NCI-H748 treated with DMSO at 0.1 percent for 48 hours (cell line): ENCODE measurements around the gene SIGLEC8.
"Not testable (repeated sequence)": the region's sequence is repeated elsewhere in the genome, so short reads cannot be mapped to it uniquely, and the experiment has no call there.

Experiments
- DNase-seq: peaks from one replicate; lab custom pipeline; 2025; lab: John Stamatoyannopoulos, UW

The SIGLEC8 gene

DNA sequence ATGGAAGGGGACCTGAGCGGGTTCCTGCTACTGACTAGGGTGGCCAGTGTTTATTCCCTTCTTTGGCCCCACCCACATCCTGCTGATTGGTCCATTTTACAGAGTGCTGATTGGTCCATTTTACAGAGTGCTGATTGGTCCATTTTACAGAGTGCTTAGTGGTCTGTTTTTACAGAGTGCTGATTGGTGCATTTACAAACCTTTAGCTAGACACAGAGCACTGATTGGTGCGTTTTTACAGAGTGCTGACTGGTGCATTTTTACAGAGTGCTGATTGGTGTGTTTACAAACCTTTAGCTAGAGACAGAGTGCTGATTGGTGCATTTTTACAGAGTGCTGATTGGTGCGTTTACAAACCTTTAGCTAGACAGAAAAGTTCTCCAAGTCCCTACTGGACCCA, 10.7 kb downstream of the SIGLEC8 start:
- not testable (repeated sequence) for DNase-seq

DNA sequence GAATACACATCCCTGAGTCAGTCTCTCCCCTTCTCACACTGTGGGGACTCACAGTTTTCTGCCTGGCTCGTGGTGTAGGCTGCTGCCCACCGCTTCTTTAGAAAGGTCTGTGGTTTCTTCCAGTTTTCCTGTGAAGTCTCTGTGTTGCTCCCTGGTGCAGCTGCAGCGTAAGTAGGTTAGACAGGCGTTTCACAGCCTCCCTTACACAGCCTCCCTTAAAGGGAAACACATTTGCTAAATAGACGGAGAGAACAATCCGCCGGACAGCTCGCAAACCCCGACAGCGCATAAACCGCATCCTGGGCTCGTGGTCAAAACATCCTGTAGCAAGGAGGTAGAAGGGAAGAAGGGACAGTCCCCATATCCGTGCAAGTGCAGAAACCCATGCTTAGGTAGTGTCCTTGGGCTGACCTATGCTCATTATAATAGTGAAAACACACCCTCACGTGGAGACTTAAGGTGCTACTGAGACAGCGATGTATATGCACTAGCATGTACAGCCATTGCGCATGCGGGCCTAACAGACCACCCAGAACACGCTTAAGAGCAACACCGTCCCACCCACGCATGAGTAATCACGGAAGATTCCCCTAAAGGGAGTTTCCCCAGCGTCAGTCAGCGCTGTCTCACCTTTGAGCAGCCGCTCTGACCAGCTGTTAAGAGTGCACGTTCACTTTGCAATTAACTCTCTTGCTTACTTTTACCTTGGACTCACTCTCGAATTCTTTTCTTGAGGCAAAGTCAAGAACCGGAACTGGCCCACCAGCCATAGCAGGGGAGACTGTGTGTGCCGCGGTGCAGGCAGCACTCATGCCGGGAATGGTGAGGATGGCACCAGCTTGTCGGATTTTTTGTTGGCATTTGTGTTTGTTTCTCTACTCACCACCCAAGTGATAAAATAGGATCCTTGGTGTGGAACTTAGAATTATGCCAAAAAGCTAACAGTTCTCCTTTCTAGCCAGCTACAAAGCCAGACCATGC, 16.6 kb downstream of the SIGLEC8 start:
- no peak for DNase-seq

DNA sequence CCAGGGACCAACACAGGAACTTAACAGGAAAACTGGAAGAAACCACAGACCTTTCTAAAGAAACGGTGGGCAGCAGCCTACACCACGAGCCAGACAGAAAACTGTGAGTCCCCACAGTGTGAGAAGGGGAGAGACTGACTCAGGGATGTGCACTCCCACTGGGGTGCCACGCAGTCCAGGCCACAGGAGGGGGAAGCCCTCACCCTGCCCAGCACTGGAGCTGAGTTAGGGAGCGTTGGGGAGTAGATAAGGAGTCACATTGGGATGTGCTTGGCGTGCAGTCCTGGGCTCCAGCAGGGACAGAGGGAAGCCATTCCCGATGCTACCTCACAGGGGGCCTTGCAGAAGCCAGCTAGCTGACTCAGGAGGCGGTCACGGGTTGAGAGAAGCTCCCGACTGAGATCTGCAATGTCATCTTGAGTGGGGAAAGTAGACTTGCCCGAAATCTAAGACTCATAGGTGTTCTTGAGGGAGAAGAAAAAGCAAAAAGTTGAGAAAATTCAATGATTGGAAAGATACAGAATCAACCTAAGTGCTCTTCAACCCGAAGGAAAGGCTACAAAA, 17.3 kb downstream of the SIGLEC8 start:
- DNase-seq = no peak

DNA sequence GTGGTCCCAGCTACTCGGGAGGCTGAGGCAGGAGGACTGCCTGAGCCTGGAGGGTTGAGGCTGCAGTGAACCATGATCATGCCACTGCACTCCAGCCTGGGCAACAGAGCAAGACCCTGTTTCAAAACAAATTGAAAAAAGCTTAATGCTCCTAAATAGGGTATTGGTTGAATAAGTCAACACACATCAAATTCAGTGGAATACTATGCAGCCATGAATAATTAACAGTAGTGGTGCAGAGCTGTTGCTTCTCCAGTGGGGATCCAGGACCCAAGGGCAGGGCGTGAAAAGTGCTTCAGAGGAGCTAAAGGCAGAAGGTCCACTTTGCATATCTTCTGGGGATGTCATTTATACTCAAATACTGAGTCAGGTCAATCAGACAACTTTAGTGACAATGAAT, 18.2 kb downstream of the SIGLEC8 start:
- DNase-seq = no peak

DNA sequence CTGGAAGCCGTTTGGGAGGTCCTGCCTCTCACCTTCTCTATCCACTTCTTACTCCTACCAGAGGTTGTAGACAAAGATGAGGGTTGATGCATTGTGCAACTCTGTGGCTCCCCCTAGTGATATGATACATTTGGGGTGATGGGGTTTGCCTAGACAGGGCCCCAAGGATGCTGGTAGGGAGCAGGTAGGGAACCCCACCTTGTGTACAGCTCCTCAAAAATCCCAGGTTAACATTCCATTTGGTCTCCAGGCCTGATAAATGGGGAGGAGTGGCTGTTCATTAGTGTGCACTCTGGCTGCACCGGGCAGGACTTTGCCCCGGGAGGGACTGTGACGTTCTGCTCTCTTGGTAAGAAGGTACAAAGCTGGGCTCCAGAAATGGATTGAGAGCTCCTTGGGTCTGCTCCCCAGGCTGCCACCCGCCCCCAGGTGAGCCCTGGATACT, 19.2 kb downstream of the SIGLEC8 start:
- no peak for DNase-seq

DNA sequence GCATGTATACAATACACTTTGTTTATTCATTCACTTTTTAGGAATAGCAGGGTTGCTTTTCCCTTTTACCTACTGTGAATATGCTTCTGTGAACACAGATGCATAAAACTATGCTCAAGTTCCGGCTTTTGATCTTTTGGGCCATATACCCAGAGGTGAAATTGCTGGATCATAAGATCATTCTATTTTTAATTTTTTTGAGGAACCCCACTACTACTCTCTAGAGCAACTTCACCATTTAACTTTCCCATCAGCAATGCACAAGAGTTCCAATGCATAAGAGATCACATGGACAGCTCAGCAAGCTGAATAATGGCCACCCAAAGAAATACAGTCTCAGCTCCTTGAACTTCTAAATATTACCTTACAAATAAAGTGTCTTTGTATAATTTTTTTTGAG, 23.8 kb downstream of the SIGLEC8 start:
- DNase-seq = no peak

DNA sequence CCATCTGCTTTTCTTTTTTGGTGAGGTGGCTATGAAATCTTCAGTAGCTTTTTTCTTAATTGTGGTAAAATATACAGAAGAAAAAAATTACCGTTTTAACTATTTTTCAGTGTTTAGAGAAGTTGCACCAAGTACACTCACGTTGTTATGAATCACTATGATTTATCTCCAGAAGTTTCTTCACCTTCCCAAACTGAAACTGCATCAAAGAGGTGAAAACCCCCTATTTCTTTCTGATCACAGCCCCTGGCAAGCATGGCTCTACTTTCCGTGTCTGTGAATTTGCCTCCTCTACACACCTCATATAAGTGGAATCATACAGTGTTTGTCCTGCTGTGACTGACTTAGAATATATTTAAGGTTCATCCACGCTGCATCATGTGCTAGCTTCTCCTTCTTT, 25.2 kb downstream of the SIGLEC8 start:
- no peak for DNase-seq

DNA sequence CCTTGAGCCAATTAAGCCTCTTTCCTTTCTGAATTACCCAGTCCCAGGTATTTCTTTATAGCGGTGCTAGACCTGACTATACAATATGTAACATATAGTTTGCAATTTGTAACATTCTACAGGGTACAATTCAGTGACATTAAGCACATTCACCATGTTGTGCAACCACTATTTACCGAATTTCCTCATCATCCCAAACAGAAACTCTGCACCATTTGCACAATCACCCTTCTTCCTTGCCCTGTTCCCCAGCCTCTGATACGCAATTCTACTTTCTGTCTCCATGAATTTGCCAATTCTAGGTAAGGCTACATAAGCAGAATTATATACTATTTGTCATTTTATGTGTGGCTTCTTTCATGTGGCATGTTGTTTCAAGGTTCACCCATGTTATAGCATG, 27.1 kb downstream of the SIGLEC8 start:
- DNase-seq = no peak

DNA sequence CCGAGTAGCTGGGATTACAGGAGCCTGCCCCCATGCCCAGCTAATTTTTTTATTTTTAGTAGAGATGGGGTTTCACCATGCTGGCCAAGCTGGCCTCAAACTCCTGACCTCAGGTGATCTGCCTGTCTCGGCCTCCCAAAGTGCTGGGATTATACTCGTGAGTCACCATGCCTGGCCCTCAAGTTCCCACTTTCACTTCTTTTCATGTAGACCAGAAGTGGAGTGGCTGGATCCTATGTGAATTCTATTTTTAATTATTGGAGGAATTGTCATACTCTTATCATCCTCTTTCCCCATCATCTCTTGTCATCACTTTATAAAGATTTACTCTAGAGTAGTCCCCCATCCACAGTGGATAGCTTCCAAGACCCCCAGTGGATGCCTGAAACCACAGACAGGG, 28.0 kb downstream of the SIGLEC8 start:
- DNase-seq = no peak

DNA sequence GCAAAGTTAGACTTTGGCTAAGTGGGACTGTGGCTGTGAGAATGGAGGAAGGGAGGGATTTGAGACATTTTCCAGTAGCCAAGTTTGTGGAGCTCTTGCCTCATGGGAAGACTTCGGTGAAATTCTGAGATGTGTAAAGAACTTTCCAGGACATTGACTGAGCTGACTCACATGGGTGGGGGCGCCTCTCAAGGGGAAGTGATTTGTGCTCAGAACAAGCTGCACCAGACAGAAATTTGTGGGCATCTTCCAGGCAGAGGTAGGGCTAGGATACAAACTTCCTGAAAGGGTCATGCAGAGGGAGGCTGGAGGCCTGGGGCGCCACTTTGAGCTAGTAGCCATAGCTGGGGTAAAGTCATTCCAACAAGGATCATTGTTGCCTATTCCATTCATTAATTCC, 31.1 kb downstream of the SIGLEC8 start:
- no peak for DNase-seq

DNA sequence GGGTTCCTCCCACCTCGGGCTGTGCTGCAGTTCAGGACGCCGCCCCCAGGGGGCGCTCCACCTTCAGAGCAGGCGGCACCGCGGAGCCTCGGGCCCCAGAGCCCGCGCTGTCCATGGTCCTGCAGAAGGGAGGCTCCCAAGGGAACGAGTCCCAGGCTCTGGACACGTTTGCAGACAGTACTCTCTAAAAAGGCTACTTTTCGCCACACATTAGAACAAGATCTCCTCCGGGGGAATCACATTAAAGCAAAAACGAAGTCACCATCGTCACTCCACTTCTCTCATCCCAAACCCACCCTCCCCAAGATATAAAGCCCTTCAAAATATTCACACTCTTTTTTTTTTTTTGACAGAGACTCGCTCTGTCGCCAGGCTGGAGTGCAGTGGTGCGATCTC, 36.2 kb downstream of the SIGLEC8 start:
- peak; percentile 32 for DNase-seq

DNA sequence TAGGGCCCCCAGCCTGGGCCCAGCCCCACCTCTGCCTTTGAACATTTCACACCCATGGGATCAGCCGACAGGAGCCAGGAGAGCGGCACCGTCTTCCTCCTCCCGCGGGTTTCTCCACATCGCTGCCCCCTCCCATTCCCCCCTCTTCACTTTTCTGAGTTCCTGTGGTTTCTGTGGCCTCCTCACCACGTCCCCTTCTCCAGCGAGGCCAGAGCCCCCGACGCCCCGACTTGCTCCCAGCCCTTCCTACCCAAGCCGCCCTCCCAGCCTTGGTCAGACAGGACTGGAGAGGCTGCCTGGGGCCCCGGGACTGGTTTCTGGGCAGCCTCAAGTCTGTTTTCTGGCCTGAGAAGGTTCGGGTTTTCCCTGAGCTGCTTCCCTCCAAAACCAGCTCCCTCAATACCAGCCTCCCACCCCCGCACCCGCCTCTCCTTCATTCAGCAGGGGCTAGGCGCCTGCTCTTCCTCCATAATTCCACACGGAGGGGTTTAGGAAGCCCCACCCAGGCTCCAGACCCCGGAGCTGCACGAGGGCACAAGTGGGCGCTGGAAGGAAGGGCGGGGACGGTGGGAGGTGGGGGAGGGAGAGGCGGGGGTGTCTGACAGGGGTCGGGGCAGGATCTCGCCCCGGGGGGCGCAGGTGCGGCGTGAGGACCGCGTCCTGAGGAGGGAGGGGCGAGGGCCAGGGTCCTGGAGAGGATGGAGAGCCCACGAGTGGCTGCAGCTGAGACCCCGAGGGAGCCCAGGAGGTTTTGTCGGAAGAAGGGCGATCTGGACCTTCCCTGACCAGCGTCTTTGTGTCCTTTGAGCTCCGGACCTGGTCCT, 36.8 kb downstream of the SIGLEC8 start:
- DNase-seq = no peak

DNA sequence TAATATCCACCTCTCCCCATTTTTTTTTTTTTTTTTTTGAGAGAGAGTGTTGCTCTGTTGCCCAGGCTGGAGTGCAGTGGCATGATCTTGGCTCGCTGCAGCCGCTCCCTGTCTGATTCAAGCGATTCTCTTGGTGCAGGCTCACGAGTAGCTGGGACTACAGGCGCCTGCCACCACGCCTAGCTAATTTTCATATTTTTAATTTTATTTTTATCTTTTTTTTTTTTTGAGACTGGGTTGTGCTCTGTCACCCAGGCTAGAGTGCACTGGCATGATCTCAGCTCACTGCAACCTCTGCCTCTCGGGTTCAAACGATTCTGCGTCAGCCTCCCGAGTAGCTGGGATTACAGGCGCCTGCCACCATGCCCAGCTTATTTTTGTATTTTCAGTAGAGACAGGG, 37.7 kb downstream of the SIGLEC8 start:
- DNase-seq = not testable (repeated sequence)

DNA sequence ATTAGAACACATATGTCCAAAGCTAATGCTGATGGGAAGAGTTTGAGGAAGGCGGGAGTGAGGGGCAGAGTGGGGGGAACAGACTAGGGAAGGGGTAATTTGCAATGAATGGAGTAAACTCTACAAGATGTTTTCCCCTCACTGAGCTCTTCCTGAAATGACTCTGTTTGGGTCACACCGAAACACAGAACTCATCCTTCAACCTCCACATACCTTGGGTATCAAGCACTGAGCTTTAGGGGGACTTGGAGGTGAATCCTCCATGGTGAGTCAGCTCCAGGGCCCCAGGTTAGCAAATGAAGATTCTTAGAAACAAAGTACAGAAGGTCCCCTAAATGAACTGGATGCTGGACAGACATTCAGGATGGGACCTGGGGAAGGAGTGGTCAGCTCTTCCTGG, 39.5 kb downstream of the SIGLEC8 start:
- DNase-seq = no peak

DNA sequence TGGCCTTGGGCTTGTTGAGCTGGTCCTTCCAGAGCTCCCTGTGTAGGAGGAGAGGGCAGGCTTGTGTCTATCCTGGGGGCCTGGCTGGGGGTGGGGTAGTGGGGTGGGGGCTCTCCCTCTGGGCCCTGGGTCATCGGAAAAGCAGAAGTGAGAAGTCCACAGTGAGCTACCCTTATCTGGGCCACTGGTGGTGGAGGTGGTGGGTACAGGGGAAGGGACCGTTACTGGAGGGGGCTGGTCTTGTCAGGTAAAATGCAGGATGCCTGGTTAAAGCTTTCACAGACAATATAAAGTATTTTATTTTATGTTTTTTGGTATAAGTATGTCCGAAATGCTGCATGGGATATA, 40.5 kb downstream of the SIGLEC8 start:
- DNase-seq = no peak

DNA sequence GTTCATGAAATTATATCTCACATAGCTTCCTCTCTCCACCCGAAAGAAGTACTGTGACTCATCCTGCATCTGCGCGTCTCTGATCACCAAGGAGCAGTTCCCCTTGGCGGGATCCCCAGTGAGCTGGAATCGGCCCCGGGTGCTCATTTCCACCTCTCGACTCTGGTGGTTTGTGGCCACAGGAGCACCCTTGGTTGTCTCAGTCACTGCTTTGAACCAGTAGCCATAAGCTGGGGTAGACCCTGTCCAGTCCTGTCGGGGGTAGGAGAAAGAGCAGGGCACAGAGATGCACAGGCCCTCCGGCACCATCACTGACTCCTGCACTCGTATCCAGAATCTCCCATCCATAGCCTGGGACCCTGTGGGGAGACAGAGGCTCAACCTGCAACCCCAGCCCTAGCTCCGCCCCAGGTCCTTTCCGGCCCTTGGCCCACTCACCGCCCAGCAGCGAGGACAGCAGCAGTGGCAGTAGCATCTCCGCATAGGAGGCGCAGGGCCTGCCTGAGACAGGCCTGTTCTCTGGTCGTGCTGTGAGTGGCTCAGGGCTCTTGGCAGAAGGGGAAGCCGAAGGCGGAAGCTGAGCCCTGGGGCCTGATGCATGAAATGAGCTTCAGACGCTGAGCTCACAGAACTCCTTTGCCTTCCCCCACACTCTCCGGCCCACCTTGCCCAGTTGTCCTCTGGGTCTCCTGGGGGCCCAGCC, 41.0 kb downstream of the SIGLEC8 start, which contains the start of gene SIGLEC10:
Gene SIGLEC10, minus strand, starts transcription at position 536 of the 703 bp plus-strand sequence. Its CDS starts 61 bp downstream, at position 475.
- no peak for DNase-seq

DNA sequence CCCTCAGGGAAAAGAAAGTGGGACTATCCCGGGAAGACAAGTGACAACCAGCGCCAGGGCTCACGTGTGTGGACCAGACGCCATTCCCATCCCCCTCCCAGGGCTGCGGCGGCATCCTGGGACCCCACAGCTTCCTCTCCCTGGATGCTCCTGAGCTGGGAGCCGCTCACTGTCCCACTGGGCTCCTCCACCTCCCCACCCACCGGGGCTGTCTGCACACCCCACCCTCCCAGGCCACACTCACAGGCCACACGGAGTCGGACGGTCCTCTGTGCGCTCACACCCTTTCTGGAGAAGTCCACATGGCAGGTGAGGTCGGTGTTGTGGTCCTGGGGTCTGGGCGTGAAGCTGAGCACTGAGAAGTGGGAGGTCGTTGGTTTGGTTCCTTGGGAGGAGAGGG, 41.8 kb downstream of the SIGLEC8 start:
- DNase-seq = not testable (repeated sequence)

DNA sequence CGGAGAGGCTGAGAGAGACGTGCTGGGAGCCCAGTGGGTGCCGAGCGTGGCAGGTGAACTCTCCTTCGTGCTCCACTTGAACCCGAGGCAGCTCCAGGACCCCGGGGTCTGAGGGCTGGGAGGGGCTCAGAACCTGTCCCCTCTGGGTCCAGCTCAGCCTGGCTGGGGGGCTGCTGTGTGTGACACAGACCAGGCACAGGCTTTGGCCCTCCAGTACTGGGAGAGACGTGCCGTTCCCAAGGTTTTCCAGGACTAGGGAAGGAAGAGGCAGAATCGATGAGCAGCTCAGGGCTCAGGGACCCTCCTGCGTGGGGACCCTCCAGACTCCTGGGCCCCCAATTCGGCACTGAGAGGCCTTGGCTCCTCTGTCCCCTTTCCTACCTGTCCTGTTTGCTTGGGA, 43.1 kb downstream of the SIGLEC8 start:
- no peak for DNase-seq

DNA sequence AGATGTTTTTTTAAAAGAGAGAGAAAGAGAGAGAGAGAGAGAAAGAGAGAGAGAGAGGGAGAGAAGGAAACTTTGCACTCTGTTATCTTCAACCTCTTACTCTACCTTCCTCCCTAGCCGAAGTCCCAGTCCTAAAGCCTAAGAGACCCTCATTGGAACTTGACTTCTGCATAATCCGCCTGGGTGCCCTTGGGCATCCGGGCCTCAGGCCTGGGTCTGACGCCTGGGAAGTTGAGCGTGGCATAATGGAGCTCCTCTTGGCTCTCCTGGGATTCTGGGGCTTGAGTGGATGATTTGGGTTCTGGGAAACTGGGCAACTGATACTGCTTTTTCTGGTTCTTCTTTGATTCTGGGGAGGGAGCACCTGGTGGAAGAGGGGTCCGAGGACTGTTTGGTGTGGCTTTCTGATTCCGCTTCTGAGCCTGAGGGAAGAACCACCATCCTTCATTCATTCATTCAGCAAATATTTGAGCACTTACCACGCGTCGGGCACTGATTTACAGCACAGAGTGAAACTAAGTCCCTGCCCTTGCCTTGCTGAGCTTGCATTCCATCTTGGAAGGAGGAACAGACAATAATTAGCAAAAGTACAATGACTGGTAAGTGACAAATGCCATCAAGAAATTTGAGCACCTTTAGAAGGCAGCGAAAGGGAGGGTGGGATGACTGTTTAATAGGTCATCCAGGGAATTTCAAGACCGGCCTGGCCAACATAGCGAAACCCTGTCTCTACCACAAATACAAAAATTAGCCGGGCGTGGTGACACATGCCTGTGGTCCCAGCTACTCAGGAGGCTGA, 47.1 kb downstream of the SIGLEC8 start:
- DNase-seq = no peak

DNA sequence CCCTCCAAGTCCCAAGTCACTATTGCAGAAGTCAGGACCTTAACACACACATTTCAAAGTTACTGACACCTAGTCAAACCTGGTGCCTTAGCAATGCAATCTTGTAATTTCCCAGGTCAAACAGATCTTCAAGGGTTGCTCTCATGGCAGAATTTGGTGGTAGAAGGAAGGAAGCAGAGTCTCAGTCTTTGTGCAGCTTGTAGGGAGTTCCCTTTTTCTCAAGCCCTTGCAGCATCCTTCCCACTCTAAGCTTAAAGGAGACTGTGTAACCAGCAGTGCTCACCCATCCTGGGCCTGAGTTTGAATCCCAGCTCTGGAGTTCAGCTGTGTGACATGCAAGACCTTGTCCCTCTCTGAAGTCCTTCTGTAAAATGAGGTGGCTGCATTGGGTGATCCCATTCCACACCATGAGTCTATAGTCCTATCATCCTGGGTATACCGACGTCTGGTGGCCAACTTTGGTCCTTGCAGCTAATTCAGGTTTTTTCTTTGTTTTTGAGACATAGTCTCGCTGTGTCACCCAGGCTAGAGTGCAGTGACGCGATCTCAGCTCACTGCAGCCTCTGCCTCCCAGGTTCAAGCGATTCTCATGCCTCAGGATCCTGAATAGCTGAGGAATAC, 50.6 kb downstream of the SIGLEC8 start:
- no peak for DNase-seq

DNA sequence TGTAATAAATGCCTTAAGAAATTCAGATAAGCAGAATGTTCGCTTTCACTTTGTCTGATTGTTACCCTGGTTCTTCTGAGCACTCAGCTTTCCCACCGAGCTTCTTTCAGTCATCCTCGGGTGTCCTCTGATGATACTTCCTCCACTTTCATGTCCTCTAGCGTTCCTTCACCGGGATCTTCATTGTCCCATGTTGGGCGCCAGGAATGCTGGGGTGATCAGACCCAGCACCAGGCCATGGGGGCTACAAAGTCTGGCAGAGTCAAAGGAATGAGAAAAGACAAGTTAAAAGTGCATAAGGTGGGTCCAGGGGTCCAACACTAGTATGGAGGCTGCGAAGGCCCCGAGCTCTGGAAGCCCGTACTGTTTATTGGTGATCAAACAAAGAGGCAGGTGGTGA, 56.1 kb downstream of the SIGLEC8 start:
- no peak for DNase-seq
